Measurements from ENCODE around the gene PKN2.

The PKN2 gene

DNA sequence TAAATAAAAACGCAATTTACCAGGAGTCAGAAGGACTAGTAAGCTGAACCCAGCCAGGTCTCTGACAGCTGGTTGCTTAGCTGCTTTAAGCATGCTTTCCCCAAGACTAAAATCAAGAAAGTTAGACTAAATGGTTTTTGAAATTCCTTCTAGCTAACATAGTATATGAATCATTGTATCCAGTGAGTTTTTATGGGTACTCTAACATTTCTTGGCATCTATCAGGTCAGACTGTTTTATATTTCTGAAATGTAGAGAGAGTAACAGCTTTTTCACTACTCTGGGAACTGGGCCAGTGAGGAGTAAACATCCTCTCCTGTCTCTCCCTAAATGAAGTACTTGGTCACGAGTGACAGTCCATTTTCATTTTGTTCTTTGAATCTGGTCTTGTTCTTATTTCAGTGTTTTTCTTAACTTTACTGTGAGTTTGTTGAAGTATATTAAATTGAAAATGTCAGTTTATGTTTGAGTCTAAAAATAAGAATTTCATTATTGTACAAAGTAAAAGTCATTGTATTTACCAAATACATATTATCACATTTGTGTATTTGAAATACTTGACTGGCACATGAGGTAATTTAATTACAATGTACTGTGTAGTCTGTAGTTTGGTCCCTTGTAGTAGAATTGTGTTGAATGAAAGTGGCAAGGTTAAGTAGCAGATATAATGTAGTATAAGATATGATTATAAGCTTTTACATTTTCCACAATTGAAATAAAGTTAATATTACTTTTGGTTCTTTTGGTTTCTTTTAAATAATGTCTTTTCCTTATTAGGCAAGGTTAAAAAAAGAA is 47.6 kb downstream of the PKN2 start:
- in situ Hi-C loops (cut with MboI; ENCODE audit: low sequenced_read_pairs): no loop called here

DNA sequence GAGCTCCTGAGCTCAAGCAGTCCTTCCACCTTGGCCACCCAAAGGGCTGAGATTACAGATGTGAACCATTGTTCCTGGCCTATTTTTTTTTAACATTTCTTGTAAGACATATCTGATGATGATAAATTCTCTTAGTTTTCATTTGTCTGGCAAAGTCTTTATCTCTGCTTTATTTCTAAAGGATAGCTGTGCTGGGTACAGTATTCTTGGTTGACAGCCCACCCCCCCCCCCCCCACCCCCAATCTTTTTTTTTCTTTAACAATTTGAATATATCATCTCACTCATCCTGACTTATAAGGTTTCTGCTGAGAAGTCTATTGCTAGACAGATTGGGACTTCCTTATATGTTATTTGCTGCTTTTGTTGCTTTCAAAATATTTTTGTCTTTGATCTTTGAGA is 51.3 kb downstream of the PKN2 start:
- in situ Hi-C loops (cut with MboI; ENCODE audit: low sequenced_read_pairs): no loop called here

DNA sequence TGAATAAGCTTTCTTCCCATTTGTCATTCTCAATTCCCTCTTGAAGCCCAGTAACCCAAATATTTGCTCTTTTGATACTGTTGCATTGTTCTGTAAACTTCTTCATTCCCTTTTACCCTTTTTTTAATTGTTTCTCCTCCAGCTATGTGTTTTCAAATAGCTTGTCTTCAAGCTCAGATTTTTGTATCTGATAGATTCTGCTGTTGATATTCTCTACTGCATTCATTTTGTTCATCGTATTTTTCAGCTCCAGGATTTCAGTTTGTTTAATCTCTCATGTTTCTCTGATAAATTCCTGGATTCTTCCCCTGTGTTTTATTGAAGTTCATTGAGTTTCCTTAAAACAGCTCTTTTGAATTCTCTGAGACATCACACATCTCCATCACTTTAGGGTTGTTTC is 51.8 kb downstream of the PKN2 start:
- in situ Hi-C loops (cut with MboI; ENCODE audit: low sequenced_read_pairs): no loop called here

DNA sequence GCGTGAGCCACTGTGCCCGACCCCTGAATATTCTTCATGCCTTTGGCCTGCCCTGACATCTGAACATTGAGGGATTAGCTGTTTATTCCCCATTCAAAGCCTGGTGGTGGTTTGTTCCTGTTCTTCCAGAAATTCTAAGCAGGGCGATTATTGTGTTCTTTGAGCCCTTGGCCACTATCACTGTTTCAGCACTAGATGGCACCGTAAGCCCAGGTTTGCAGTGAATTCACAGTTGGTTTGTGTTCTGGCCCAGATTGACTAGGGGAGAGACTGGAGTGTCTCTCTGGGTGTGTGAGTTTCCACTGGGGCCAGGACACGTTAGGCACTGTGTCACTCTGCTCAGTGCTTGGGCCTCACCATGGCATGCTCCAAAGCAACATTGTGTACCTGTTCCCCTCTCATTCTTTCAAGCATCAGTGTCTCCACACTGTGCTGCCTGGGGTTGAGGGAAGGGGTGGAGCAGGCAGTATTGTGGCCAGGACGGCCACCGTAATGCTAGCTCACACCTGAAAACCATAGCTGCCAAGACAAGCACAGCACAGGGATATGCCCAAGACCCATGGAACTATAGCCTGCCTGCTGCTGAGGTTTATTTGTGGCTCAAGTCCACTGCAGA is 52.7 kb downstream of the PKN2 start:
- in situ Hi-C loops (cut with MboI; ENCODE audit: low sequenced_read_pairs): no loop called here

DNA sequence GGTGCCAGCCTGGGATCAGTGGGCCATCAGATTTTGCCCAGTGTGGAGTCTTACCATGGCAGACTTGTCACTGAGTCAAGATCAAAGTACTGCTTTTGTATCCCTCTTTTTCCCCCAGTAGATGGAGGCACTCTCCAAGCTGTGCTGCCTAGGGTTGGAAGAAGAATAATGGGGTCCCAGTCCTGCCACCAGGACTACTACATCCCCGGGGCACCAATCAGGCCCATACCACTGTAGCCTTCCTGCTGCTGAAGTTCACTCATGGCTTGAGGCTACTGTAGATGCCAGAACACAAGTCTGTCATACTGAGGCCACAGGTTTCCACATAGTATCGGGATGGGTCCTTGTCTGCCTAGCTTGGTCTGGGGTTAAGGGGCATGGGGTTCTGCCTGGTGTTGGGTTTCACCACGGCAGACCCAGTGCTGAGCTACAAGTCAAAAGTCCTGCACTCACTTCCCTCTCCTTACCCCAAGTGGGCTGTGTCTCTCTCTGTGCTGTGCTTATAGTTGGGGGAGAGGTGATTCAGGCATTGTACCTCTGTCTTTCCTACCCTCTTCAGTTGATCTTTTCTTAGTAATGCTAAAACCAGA is 53.4 kb downstream of the PKN2 start:
- in situ Hi-C loops (cut with MboI; ENCODE audit: low sequenced_read_pairs): no loop called here

DNA sequence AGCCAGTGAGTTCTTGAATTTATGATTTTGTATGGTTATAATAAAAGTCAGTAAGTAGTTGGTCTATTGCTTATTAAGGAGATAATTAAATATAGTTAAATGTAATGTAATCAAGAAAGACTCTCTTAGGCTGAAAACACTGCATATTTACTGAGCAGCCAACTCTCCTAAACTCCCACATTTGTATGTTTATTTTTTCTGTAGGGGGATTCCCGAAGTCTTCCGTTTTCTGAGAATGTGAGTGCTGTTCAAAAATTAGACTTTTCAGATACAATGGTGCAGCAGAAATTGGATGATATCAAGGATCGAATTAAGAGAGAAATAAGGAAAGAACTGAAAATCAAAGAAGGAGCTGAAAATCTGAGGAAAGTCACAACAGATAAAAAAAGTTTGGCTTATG is 56.7 kb downstream of the PKN2 start:
- in situ Hi-C loops (cut with MboI; ENCODE audit: low sequenced_read_pairs): no loop called here

DNA sequence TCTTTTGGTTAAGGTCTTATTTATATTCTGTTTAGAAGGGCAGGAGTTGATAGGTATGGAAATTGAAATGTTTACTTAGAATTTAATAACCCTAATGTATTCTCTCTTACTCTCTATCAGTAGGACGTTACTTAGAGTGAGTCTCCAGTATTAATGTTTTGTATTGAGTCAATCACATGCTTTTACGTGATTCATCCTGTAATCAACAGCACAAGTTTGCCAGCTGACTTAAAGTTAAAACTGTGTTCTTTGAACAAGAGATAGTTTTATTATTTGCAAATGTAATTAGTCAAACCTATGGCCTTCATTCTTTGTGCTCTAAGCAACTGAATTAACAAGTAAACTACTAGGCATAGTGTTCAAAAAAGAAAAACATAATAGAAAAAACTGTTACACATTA is 57.3 kb downstream of the PKN2 start:
- in situ Hi-C loops (cut with MboI; ENCODE audit: low sequenced_read_pairs): no loop called here

DNA sequence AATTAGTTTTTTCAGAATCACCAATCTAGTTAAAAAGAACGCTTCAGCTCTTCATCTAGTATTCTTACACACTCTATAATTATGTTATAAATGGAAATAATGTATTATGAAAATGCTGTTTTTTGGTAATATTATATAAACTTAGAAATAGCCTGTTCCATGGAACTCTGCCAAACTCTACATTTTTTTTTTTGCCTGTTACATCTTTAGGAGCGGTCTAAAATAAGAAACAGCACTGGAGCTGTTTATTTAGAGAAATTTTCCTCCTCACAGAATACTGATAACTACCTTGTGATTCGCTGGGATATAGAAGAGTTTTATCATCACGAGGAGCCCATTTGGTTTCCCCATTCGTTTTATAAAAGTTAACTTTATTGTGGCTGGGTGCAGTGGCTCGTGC is 58.5 kb downstream of the PKN2 start:
- in situ Hi-C loops (cut with MboI; ENCODE audit: low sequenced_read_pairs): no loop called here

DNA sequence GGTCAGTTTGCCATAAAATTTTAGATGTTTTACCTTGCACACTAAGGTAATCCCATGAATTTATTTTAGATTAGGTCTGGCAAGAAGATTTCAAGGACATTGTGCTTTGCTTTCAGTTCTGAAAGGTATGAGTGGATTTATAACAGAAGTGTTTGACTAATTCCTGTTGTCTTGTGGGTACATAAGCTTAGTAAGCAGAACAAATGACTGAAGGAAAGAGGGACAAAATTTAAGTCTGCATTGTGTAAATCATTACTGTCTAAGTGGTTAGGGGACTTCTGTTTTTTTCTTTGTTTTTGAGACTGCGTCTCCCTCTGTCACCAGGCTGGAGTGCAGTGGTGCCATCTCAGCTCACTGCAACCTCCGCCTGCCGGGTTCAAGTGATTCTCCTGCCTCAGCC is 60.1 kb downstream of the PKN2 start:
- in situ Hi-C loops (cut with MboI; ENCODE audit: low sequenced_read_pairs): no loop called here

DNA sequence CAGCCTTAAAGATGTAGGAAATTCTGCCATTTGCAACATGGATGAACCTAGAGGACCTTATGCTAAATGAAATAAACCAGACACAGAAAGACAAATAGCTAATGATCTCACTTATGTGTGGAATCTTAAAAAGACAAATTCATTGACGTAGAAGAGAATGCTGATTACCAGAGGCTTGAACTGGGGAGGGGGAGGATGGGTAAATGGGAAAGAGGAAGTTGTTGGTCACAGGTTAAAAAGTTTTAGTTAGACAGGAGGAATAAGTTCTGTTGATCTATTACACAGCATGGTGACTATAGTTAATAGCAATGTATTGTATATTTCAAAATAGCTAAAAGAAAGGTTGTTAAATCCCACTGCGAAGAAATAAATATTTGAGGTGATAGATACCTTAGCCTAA is 62.8 kb downstream of the PKN2 start:
- in situ Hi-C loops (cut with MboI; ENCODE audit: low sequenced_read_pairs): no loop called here

DNA sequence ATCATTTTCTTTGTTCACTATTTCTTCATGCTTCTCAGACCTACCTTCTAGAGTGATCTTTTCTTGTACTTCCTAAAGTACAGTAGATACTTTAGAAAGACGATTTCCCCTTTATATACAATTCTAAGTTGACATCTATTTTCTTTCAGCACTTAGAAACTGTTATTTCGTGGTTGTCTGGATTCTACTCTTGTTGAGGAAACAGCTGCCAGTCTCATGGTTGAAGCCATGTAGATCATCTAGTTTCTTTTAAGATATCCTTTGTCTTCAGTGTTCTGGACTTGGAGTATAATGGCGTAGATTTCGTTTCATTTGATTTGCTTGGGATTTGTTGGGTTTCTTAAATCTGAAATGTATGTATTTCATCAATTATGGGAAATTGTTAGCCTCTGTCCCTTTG is 67.6 kb downstream of the PKN2 start:
- in situ Hi-C loops (cut with MboI; ENCODE audit: low sequenced_read_pairs): no loop called here

DNA sequence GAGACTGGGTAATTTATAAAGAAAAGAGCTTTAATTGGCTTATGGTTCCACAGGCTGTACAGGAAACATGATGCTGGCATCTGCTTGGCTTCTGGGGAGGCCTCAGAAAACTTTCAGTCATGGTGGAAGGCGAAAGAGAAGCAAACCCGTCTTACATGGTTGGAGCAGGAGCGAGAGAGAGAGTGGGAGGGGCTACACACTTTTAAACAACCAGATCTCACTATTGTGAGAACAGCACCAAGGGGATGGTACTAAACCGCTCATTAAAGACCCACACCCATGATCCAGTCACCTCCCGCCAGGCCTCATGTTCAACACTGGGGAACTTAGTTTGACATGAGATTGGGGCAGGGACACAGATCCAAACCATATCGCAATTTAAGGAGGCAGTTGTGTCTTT is 69.4 kb downstream of the PKN2 start:
- in situ Hi-C loops (cut with MboI; ENCODE audit: low sequenced_read_pairs): no loop called here

DNA sequence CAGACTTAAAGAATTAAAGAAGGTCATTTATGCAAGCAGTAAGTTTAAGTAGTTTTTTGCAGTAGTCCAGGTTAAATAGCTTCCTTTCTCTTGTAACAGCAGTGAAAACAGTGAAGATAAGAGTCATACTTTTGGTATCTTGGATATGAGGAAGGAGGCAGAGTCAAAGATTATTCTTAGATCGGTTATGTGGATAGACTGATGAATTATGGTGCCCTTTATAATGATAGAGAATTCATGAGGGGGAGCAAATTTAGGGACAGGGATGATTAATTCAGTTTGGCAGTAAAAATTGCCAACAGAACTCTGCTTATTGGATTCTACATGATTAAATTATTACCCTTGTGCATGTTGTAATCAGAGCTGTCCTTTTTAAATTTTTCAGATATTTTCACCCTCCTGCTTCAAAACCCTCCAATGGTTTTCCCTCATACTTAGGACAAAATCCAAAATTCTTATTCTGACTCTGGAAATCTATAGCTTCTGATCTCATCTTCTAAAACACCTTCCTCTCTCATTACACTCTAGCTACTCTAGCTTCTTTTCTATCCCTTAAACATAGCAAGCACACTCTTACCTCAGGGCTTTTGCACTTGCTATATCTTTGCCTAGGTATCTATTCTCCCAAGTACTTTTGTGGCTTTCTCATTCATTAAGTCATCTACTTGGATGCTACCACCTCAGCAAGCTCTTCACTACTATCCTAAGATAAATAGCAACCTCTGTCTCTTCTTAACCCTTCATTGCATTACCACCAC is 79.8 kb downstream of the PKN2 start:
- in situ Hi-C loops (cut with MboI; ENCODE audit: low sequenced_read_pairs): no loop called here

DNA sequence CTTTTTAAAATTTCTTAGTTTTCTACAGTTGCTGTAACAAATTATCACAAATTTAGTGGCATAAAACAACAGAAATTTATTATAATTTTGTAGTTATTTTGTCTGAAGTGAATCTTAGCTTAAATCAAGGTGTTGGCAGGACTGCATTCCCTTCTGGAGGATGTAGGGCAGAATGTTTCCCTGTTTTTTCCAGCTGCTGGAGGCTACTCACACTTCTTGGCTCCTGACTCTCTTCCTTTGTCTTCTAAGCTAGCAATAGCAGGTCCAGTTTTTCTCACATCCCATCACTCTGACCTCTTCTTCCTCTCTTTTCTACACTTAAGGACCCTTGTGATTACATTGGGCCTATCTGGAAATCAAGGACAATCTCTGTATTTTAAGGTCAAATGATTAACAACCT is 84.1 kb downstream of the PKN2 start:
- in situ Hi-C loops (cut with MboI; ENCODE audit: low sequenced_read_pairs): no loop called here

DNA sequence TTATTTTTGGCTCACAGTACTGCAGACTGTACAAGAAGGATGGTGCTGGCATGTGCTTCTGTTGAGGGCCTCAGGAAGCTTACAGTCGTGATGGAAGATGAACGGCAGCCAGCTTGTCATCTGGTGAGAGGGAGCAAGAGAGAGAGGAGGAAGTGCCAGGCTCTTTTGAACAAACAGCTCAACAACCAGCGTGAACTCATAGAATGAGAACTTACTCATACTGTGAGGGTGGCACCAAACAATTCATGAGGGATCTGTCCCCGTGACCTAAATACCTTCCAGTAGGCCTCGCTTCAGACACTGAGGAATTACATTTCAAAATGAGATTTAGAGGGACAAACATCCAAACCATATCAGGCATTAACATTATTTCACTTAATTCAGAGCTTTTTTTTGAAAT is 84.7 kb downstream of the PKN2 start:
- in situ Hi-C loops (cut with MboI; ENCODE audit: low sequenced_read_pairs): no loop called here

DNA sequence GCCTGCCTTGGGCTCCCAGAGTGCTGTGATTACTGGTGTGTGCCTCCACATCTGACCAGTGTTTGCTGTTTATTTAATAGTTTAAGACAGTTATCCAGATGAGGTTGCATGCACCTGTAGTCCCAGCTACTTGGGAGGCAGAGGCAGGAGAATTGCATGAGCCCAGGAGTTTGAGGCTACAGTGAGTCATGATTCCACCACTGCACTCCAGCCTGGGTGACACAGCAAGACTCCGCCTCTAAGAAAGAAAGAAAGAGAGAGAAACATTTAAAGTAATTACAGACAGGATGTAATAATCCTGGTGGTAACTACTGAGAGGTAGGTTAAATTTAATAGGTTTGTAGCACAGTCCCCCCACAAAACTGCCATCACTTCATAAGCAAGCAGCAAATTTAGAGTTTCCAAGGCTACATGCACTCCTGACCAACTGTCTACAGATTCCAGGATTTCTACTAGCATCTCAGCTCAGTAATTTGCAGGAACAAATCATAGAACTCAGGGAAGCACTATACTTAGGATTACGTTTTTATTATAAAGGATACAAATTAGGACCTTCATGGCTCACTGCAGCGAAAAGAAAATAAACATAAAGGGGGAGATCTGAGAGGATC is 89.6 kb downstream of the PKN2 start:
- in situ Hi-C loops (cut with MboI; ENCODE audit: low sequenced_read_pairs): no loop called here

DNA sequence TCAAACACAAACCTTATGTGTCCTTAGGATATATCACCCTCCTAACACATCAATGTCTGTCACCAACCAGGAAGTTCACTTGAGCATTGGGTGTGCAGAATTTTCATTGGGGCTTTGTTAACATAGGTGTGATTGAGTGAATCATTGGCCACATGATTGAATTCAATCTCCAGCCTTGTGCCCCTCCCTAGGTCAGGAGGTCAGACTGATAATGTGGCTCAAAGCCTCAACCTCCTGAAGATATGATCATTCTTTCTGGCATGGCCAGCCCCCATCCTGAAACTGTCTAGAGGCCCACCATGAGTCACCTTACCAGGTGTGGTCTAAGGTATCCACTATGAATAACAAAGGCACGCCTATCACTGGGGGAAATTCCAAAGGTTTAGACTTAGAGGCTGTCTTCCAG is 90.1 kb downstream of the PKN2 start:
- in situ Hi-C loops (cut with MboI; ENCODE audit: low sequenced_read_pairs): no loop called here

DNA sequence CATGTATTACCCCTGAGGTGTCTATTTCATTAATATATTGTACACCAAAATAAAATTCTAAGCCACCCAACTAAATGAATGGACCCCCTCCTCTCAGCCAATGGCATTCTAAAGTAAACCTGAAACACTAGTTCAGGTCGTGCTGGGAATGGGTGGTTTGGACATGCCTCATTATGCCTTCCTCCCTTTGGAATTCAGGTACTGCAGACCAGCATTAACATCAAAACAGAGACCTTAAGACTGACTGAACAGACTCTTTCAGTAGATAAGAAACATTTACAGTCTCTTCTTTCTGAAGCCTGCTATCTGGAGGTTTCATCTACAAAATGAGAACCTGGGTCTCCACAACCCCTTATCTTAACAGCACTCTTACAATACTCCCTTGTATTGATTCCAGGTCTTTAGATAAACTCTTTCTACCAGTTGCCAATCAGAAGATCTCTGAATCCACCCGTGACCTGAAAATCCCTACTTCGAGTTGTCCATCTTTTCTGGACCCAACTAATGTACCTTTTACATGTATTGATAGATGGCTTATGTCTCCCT is 93.6 kb downstream of the PKN2 start:
- in situ Hi-C loops (cut with MboI; ENCODE audit: low sequenced_read_pairs): no loop called here

DNA sequence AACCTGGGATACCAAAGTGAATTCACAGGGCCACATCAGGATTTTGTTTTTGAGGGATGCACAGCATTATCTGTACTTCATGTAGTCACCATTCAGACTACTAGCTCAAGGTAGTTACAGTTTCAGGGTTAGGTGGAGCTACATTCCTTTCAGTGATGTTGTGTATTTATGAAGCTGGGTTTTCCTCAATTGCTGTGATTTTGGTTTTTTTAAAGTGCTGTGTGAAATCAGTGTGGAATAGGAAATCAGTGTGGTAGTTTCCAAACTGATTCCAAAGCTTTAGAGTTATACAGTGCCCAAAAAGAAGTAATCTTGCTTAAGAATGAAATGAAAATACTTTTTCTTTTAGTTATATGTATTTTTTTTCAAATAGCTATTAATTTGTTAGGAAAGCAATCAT is 95.8 kb downstream of the PKN2 start:
- in situ Hi-C loops (cut with MboI; ENCODE audit: low sequenced_read_pairs): no loop called here

DNA sequence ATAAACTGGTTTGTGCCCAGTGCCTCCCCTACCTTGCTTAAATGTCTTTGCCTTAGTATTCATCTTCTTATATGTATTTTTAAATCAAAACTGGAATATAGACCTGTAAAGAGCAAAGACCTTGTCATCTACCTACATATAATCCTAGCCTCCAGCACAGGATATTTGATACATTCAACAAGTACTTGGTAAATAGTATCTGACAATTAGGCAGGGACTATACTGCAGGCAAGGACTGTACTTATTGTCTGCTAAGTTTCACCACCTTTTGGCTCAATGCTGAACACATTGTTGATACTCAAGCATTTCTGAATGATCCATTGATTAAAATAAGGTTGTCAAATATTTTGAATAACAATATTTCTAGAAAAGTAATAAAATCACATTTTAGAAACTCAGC is 96.4 kb downstream of the PKN2 start:
- in situ Hi-C loops (cut with MboI; ENCODE audit: low sequenced_read_pairs): no loop called here

DNA sequence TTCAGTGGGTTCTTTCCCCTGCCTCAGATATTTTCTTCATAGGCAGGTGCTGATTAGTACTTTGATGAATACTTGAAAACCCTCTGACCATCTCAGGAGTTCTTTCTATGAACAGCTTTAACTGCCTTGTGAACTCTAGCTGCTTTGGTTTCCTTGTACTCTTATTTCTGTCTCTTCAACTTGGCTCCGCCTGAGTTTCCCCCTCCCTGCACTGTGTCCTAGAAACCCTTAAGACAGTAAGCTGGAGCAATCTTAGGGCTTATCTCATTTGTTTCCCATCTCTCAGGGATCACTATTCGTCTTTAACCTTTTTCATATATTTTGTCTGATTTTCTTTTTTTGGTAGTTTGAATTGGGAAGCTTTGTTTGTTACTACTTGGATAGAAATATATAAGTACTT is 99.1 kb downstream of the PKN2 start:
- in situ Hi-C loops (cut with MboI; ENCODE audit: low sequenced_read_pairs): no loop called here

Data from HL-60/S4 treated with phorbol 12-myristate 13-acetate at 8.2 ng/mL for 4 days and 3 days (cell line).